Liver (tissue), 9 donors: ENCODE data around the gene GTF3C4. TPM values are rescaled to one million over a fixed set of nuclear protein-coding genes. Genes with fewer than 3 reads are reported as not detected.

ENCODE experiments used
- DNase-seq: peaks from one replicate; pipeline ENCODE4 v3.0.0-alpha.2; 2017; ENCODE audit warnings: low spot score
- H3K27ac ChIP-seq, 2 donors: one replicate each; pipeline ENCODE4 v1.7.0; 2013; ENCODE audit warnings: inconsistent platforms in 2 of 2, low read length in 2 of 2, control low read depth in 1 of 2, low read depth in 1 of 2, mild to moderate bottlenecking in 1 of 2
- H3K27me3 ChIP-seq, 4 donors: one replicate each; pipeline versions ENCODE4 v1.6.1 to v1.7.0; 2013; ENCODE audit warnings: low read length in 3 of 4, inconsistent platforms in 1 of 4, mild to moderate bottlenecking in 1 of 4, moderate library complexity in 1 of 4; ENCODE audit not compliant: control insufficient read depth in 4 of 4, insufficient read depth in 4 of 4
- H3K36me3 ChIP-seq, 4 donors: one replicate each; pipeline versions ENCODE4 v1.6.1 to v1.7.0; 2013; ENCODE audit warnings: low read length in 3 of 4, mild to moderate bottlenecking in 3 of 4, low read depth in 1 of 4, moderate library complexity in 1 of 4; ENCODE audit not compliant: control insufficient read depth in 4 of 4, insufficient read depth in 3 of 4
- H3K4me1 ChIP-seq, 4 donors: one replicate each; pipeline versions ENCODE4 v1.6.1 to v1.7.0; 2013; ENCODE audit warnings: low read length in 3 of 4, mild to moderate bottlenecking in 3 of 4, moderate library complexity in 1 of 4; ENCODE audit not compliant: control insufficient read depth in 4 of 4, insufficient read depth in 4 of 4
- H3K4me3 ChIP-seq, 3 donors: one replicate each; pipeline versions ENCODE4 v1.6.1 to v1.7.0; 2013; ENCODE audit warnings: low read length in 3 of 3, control low read depth in 1 of 3, low read depth in 1 of 3, mild to moderate bottlenecking in 1 of 3
- H3K9ac ChIP-seq, 2 donors: one replicate each; pipeline ENCODE4 v1.7.0; 2013; ENCODE audit warnings: low read length in 2 of 2, mild to moderate bottlenecking in 2 of 2, moderate library complexity in 2 of 2, control low read depth in 1 of 2, low read depth in 1 of 2
- H3K9me3 ChIP-seq, 4 donors: one replicate each; pipeline versions ENCODE4 v1.6.1 to v1.7.0; 2013; ENCODE audit warnings: low read length in 3 of 4; ENCODE audit not compliant: control insufficient read depth in 4 of 4
- EGR1 ChIP-seq, 2 donors: IDR thresholded peaks; 2 replicates each; pipeline ENCODE4 v1.6.1; 2016 to 2018; ENCODE audit warnings: antibody characterized with exemption in 2 of 2, low read depth in 2 of 2
- FOXA1 ChIP-seq: IDR thresholded peaks from 2 replicates; pipeline ENCODE4 v1.6.1; 2016; ENCODE audit warnings: antibody characterized with exemption
- FOXA2 ChIP-seq: IDR thresholded peaks from 2 replicates; pipeline ENCODE4 v1.6.1; 2016; ENCODE audit warnings: antibody characterized with exemption
- GABPA ChIP-seq, 2 donors: IDR thresholded peaks in 1 of 2; conservative IDR thresholded peaks in 1 of 2; 2 replicates each; pipeline ENCODE4 v1.6.1; 2016; ENCODE audit warnings: antibody characterized with exemption in 2 of 2, mild to moderate bottlenecking in 1 of 2, moderate library complexity in 1 of 2
- HNF4A ChIP-seq, 2 donors: conservative IDR thresholded peaks; 2 replicates each; pipeline ENCODE4 v1.6.1; 2016; ENCODE audit warnings: antibody characterized with exemption in 2 of 2, mild to moderate bottlenecking in 2 of 2
- HNF4G ChIP-seq: IDR thresholded peaks from 2 replicates; pipeline ENCODE4 v1.6.1; 2016; ENCODE audit warnings: antibody characterized with exemption
- JUND ChIP-seq, 2 donors: IDR thresholded peaks; 2 replicates each; pipeline ENCODE4 v1.6.1; 2016; ENCODE audit warnings: antibody characterized with exemption in 2 of 2
- MAX ChIP-seq: IDR thresholded peaks from 2 replicates; pipeline ENCODE4 v1.6.1; 2016; ENCODE audit warnings: antibody characterized with exemption
- NR2F2 ChIP-seq: IDR thresholded peaks from 2 replicates; pipeline ENCODE4 v1.6.1; 2016; ENCODE audit warnings: antibody characterized with exemption
- RAD21 ChIP-seq, 2 donors: IDR thresholded peaks; 2 replicates each; pipeline ENCODE4 v1.6.1; 2016; ENCODE audit warnings: antibody characterized with exemption in 2 of 2, mild to moderate bottlenecking in 2 of 2
- RXRA ChIP-seq, 2 donors: IDR thresholded peaks; 2 replicates each; pipeline ENCODE4 v1.6.1; 2017 to 2018; ENCODE audit warnings: antibody characterized with exemption in 2 of 2, mild to moderate bottlenecking in 1 of 2
- SP1 ChIP-seq: IDR thresholded peaks from 2 replicates; pipeline ENCODE4 v1.6.1; 2018; ENCODE audit warnings: antibody characterized with exemption, mild to moderate bottlenecking
- TAF1 ChIP-seq: conservative IDR thresholded peaks from 2 replicates; pipeline ENCODE4 v1.6.1; 2016; ENCODE audit warnings: antibody characterized with exemption, mild to moderate bottlenecking
- YY1 ChIP-seq: IDR thresholded peaks from 2 replicates; pipeline ENCODE4 v1.6.1; 2016; ENCODE audit warnings: antibody characterized with exemption, mild to moderate bottlenecking
- ZBTB33 ChIP-seq: IDR thresholded peaks from 2 replicates; pipeline ENCODE4 v1.6.1; 2016; ENCODE audit warnings: antibody characterized with exemption
- WGBS: extraction: QIAGEN DNeasy Blood & Tissue Kit; methylation state at CpG from one replicate; pipeline ENCODE4 v1.1.7; 2013; 5-methylcytosine and 5-hydroxymethylcytosine counted together
- polyA plus RNA-seq, 2 donors: library from polyadenylated mRNA; stranded (reverse) in 1 of 2; unstranded in 1 of 2; fragments of 200-250 nt in 1 of 2; fragments of >200 nt in 1 of 2; fragmentation: Nextera tagmentation in 1 of 2; extraction: Ambion mirVana in 1 of 2; gene quantifications; one replicate each; pipeline versions ENCODE4 v1.2.1 to v1.2.3, GENCODE V29; 2013 to 2015
- total RNA-seq, 2 donors: library from RNA; depleted of rRNA; stranded (reverse); fragments of >200 nt; gene quantifications; one replicate each; pipeline ENCODE4 v1.2.3, GENCODE V29; 2014
- TF ChIP-seq, protein P1 (sequence below): fragments of 150-350 bp; IDR thresholded peaks from 2 replicates; pipeline ENCODE4 v1.5.1; 2017; ENCODE audit warnings: improper control_type of control experiment, low read depth, low read length; ENCODE audit not compliant: missing input control
- TF ChIP-seq, protein P2 (sequence below): IDR thresholded peaks from 2 replicates; pipeline ENCODE4 v1.6.1; 2016; ENCODE audit warnings: antibody characterized with exemption
- TF ChIP-seq, protein P3 (sequence below): IDR thresholded peaks from 2 replicates; pipeline ENCODE4 v1.6.1; 2016; ENCODE audit warnings: antibody characterized with exemption, mild to moderate bottlenecking
- donor health status: healthy.
- donor health status: healthy.
- donor health status: healthy.
- donor health status: healthy.
- donor health status: healthy.

GTF3C4 gene
- total and polyA plus RNA-seq, 4 donors, result 1.4 to 7.2 (median 5.0) TPM

GRCh38 chr9:132626285-132626684 lies 44.0 kb upstream of the GTF3C4 start:
- Histone ChIP-seq H3K27ac (no peak overlapping the region), H3K36me3 (peaks cover 10 to 54% (median 30%) of the 10 kb centered on the region in 4 donors), H3K4me3 (no peak overlapping the region), H3K4me1 (no peaks in the 10 kb centered on the region), H3K9me3 (no peaks in the 10 kb centered on the region), H3K9ac (no peak overlapping the region), H3K27me3 (no peaks in the 10 kb centered on the region)
- no peak for DNase-seq
- TF ChIP-seq, protein P1, sequence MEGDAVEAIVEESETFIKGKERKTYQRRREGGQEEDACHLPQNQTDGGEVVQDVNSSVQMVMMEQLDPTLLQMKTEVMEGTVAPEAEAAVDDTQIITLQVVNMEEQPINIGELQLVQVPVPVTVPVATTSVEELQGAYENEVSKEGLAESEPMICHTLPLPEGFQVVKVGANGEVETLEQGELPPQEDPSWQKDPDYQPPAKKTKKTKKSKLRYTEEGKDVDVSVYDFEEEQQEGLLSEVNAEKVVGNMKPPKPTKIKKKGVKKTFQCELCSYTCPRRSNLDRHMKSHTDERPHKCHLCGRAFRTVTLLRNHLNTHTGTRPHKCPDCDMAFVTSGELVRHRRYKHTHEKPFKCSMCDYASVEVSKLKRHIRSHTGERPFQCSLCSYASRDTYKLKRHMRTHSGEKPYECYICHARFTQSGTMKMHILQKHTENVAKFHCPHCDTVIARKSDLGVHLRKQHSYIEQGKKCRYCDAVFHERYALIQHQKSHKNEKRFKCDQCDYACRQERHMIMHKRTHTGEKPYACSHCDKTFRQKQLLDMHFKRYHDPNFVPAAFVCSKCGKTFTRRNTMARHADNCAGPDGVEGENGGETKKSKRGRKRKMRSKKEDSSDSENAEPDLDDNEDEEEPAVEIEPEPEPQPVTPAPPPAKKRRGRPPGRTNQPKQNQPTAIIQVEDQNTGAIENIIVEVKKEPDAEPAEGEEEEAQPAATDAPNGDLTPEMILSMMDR, result no peak
- TF ChIP-seq FOXA2 (no peak), SP1 (no peak), HNF4A (conservative IDR thresholded peaks at IDR 0.05) (no peak), EGR1 (IDR thresholded peaks at IDR 0.05; ENCODE audit: low read depth in 2 of 2) (no peak), JUND (IDR thresholded peaks at IDR 0.05) (no peak), FOXA1 (no peak), MAX (no peak), YY1 (no peak)
- TF ChIP-seq, protein P2, sequence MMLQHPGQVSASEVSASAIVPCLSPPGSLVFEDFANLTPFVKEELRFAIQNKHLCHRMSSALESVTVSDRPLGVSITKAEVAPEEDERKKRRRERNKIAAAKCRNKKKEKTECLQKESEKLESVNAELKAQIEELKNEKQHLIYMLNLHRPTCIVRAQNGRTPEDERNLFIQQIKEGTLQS, result no peak
- 91% methylated on average over 5 of the region's 5 CpGs for WGBS

DNA sequence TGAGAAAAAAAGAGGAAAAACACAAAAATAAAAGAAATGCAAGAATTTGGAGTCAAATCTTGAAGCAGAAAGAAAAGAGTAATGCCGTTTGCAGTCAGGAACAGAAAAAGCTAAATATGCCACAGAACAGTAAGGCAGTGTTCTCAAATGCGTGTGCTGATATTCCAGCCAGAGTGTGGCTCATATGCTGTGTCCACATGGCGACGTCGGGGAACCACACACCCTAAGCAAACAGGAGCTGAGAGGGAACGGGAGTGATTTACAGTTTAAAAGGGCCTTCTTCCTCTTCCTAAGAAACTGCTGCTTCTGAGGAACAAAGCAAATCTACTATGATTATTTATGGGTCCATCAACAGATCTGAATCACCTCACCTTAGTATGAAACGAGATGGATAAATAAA lies 43.2 kb upstream of the GTF3C4 start:
- DNase-seq, result no peak
- no peaks in the 10 kb centered on the region for H3K27me3 ChIP-seq
- no peak overlapping the region for H3K27ac ChIP-seq
- H3K4me3 ChIP-seq, result no peak overlapping the region
- WGBS, result 87% methylated on average over 7 of the region's 7 CpGs
- no peaks in the 10 kb centered on the region for H3K9me3 ChIP-seq
- no peaks in the 10 kb centered on the region for H3K4me1 ChIP-seq
- TF ChIP-seq TAF1 (no peak), HNF4A (conservative IDR thresholded peaks at IDR 0.05) (no peak), NR2F2 (no peak), MAX (no peak), GABPA (IDR thresholded peaks at IDR 0.05 in 1 of 2, conservative IDR thresholded peaks at IDR 0.05 in 1 of 2) (no peak), ZBTB33 (no peak), RXRA (IDR thresholded peaks at IDR 0.05) (no peak), FOXA1 (no peak), EGR1 (IDR thresholded peaks at IDR 0.05; ENCODE audit: low read depth in 2 of 2) (no peak), YY1 (no peak), JUND (IDR thresholded peaks at IDR 0.05) (no peak), HNF4G (no peak), RAD21 (IDR thresholded peaks at IDR 0.05) (no peak), FOXA2 (no peak)
- TF ChIP-seq, protein P3, sequence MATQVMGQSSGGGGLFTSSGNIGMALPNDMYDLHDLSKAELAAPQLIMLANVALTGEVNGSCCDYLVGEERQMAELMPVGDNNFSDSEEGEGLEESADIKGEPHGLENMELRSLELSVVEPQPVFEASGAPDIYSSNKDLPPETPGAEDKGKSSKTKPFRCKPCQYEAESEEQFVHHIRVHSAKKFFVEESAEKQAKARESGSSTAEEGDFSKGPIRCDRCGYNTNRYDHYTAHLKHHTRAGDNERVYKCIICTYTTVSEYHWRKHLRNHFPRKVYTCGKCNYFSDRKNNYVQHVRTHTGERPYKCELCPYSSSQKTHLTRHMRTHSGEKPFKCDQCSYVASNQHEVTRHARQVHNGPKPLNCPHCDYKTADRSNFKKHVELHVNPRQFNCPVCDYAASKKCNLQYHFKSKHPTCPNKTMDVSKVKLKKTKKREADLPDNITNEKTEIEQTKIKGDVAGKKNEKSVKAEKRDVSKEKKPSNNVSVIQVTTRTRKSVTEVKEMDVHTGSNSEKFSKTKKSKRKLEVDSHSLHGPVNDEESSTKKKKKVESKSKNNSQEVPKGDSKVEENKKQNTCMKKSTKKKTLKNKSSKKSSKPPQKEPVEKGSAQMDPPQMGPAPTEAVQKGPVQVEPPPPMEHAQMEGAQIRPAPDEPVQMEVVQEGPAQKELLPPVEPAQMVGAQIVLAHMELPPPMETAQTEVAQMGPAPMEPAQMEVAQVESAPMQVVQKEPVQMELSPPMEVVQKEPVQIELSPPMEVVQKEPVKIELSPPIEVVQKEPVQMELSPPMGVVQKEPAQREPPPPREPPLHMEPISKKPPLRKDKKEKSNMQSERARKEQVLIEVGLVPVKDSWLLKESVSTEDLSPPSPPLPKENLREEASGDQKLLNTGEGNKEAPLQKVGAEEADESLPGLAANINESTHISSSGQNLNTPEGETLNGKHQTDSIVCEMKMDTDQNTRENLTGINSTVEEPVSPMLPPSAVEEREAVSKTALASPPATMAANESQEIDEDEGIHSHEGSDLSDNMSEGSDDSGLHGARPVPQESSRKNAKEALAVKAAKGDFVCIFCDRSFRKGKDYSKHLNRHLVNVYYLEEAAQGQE, result no peak
- TF ChIP-seq, protein P2, result no peak
- H3K9ac ChIP-seq, result no peak overlapping the region
- peaks cover 10 to 59% (median 35%) of the 10 kb centered on the region in 4 donors for H3K36me3 ChIP-seq
